GM18502 (cell line): ENCODE data around the gene PAPPA.

Source experiments
- ATAC-seq: cut with Tn5 transposase; IDR thresholded peaks from one replicate; pipeline ENCODE4 v1.9.1; 2021; ENCODE audit warnings: mild to moderate bottlenecking; ENCODE audit not compliant: unreplicated experiment, poor library complexity

The PAPPA gene

GRCh38 chr9:116333254-116333653 lies 179.7 kb downstream of the PAPPA start:
- ATAC-seq: no peak

GRCh38 chr9:116334546-116335150 lies 181.1 kb downstream of the PAPPA start:
- ATAC-seq: no peak

- no peak for ATAC-seq
These were observed 181.8 kb downstream of the PAPPA start for GRCh38 chr9:116335392-116335791.

- ATAC-seq: no peak
These were observed 182.7 kb downstream of the PAPPA start for GRCh38 chr9:116336133-116336862.

- no peak for ATAC-seq
These were observed 183.4 kb downstream of the PAPPA start for GRCh38 chr9:116337015-116337414.

GRCh38 chr9:116340270-116340669 lies 186.7 kb downstream of the PAPPA start:
- no peak for ATAC-seq

GRCh38 chr9:116342061-116342460 lies 188.5 kb downstream of the PAPPA start:
- no peak for ATAC-seq

- no peak for ATAC-seq
These were observed 189.3 kb downstream of the PAPPA start for GRCh38 chr9:116342941-116343340.

GRCh38 chr9:116344416-116344815 lies 190.8 kb downstream of the PAPPA start:
- no peak for ATAC-seq

- ATAC-seq: no peak
These were observed 191.8 kb downstream of the PAPPA start for GRCh38 chr9:116345393-116345792.

- ATAC-seq: no peak
These were observed 192.2 kb downstream of the PAPPA start for GRCh38 chr9:116345817-116346216.

GRCh38 chr9:116349684-116350083 lies 196.1 kb downstream of the PAPPA start:
- no peak for ATAC-seq

- no peak for ATAC-seq
These were observed 196.6 kb downstream of the PAPPA start for GRCh38 chr9:116350213-116350612.

- no peak for ATAC-seq
These were observed 199.4 kb downstream of the PAPPA start for GRCh38 chr9:116352958-116353357.

GRCh38 chr9:116355153-116355921 lies 201.7 kb downstream of the PAPPA start:
- ATAC-seq: no peak

GRCh38 chr9:116358251-116358650 lies 204.7 kb downstream of the PAPPA start:
- no peak for ATAC-seq

- ATAC-seq: no peak
These were observed 206.4 kb downstream of the PAPPA start for GRCh38 chr9:116360016-116360415.

GRCh38 chr9:116360989-116361388 lies 207.4 kb downstream of the PAPPA start:
- ATAC-seq: no peak

GRCh38 chr9:116361547-116361946 lies 208.0 kb downstream of the PAPPA start:
- ATAC-seq: no peak

GRCh38 chr9:116362493-116362892 lies 208.9 kb downstream of the PAPPA start:
- ATAC-seq: no peak

- no peak for ATAC-seq
These were observed 211.5 kb downstream of the PAPPA start for GRCh38 chr9:116365056-116365471.
